ENCODE results near the gene FBXO31.

- no peak for TF ChIP-seq SUZ12 (IDR thresholded peaks at IDR 0.05; ENCODE audit: extremely low read depth, insufficient read depth, insufficient read length)
- no peak for TF ChIP-seq ZNF274 (IDR thresholded peaks at IDR 0.05; ENCODE audit: low read depth, low read length)
These were observed 7.2 kb upstream of the FBXO31 start for GRCh38 chr16:87390641-87391323.
